PC-3 (cell line): ENCODE measurements around the gene PLSCR4. TPM values are rescaled to one million over a fixed set of nuclear protein-coding genes. Genes with fewer than 3 reads are reported as not detected.

Experiments used
- ATAC-seq: fragments of 200-7000 bp; cut with Tn5 transposase; 2 replicates; pipeline ENCODE4 v1.9.1; 2020; ENCODE audit warnings: mild to moderate bottlenecking, moderate library complexity
- BruUV-seq: library from RNA; stranded (reverse); fragments of 400-500 nt; replicated peaks from 2 replicates; lab custom pipeline; 2021; lab: Mats Ljungman, UMichigan
- CTCF ChIA-PET: fragments of 300-600 bp; sonication (Branson Sonifier 250); formaldehyde crosslinking; loops from one replicate; lab custom pipeline; 2022; ENCODE audit warnings: antibody characterized with exemption; lab: Charles Lee
- POLR2A ChIA-PET: fragments of 300-600 bp; sonication (Branson Sonifier 250); formaldehyde crosslinking; loops from one replicate; lab custom pipeline; 2022; ENCODE audit warnings: antibody characterized with exemption; ENCODE audit not compliant: unreplicated experiment; lab: Charles Lee
- DNase-seq: peaks from one replicate; pipeline ENCODE4 v3.0.0-alpha.2; 2015
- H2AFZ ChIP-seq: fragments of 300-600 bp; sonication (generic); 2 replicates; pipeline ENCODE4 v1.6.0; 2016; ENCODE audit warnings: antibody characterized with exemption, low read length
- H3F3A ChIP-seq: fragments of 300-600 bp; sonication (generic); one replicate; pipeline ENCODE4 v1.6.0; 2017; ENCODE audit warnings: antibody characterized with exemption, low read length, control low read depth, mild to moderate bottlenecking; ENCODE audit not compliant: unreplicated experiment
- H3K27ac ChIP-seq: fragments of 300-600 bp; sonication (generic); 2 replicates; pipeline ENCODE4 v1.5.1; 2016; ENCODE audit warnings: mild to moderate bottlenecking, low read length
- H3K27me3 ChIP-seq: fragments of 300-600 bp; sonication (generic); 2 replicates; pipeline ENCODE4 v1.6.1; 2016; ENCODE audit warnings: low read length, mixed read lengths
- H3K36me3 ChIP-seq: fragments of 300-600 bp; sonication (generic); 2 replicates; pipeline ENCODE4 v1.6.1; 2016; ENCODE audit warnings: low read depth, mixed run types, low read length, mixed read lengths
- H3K4me1 ChIP-seq: fragments of 300-600 bp; sonication (generic); 2 replicates; pipeline ENCODE4 v1.5.1; 2016; ENCODE audit warnings: low read length; ENCODE audit not compliant: insufficient read depth
- H3K4me2 ChIP-seq: fragments of 300-600 bp; sonication (generic); 2 replicates; pipeline ENCODE4 v1.6.0; 2016; ENCODE audit warnings: low read length
- H3K4me3 ChIP-seq: fragments of 300-600 bp; sonication (generic); 2 replicates; pipeline ENCODE4 v1.5.1; 2016; ENCODE audit warnings: mild to moderate bottlenecking, low read length, mixed read lengths
- H3K79me2 ChIP-seq: fragments of 300-600 bp; sonication (generic); 2 replicates; pipeline ENCODE4 v1.6.1; 2017; ENCODE audit warnings: low read length, mixed read lengths
- H3K9ac ChIP-seq: fragments of 300-600 bp; sonication (generic); 2 replicates; pipeline ENCODE4 v1.6.0; 2016; ENCODE audit warnings: mild to moderate bottlenecking, low read length
- H3K9me2 ChIP-seq: fragments of 300-600 bp; sonication (generic); replicated peaks from 2 replicates; pipeline ENCODE4 v1.6.1; 2016; ENCODE audit warnings: mixed run types, low read length, mixed read lengths
- H3K9me3 ChIP-seq: fragments of 300-600 bp; sonication (generic); 2 replicates; pipeline ENCODE4 v1.6.1; 2016; ENCODE audit warnings: low read length, mixed read lengths
- H4K20me1 ChIP-seq: fragments of 300-600 bp; sonication (generic); 2 replicates; pipeline ENCODE4 v1.6.1; 2016; ENCODE audit warnings: low read length, mixed read lengths
- CTCF ChIP-seq: fragments of 300-600 bp; sonication (generic); conservative IDR thresholded peaks from 2 replicates; pipeline ENCODE4 v1.5.1; 2017; ENCODE audit warnings: antibody characterized with exemption, low read depth, mild to moderate bottlenecking, low read length
- EZH2 ChIP-seq: fragments of 300-600 bp; sonication (generic); IDR thresholded peaks from one replicate; pipeline ENCODE4 v1.6.1; 2017; ENCODE audit warnings: antibody characterized with exemption, mild to moderate bottlenecking, low read length; ENCODE audit not compliant: unreplicated experiment
- EZH2phosphoT487 ChIP-seq: fragments of 300-600 bp; sonication (generic); IDR thresholded peaks from 2 replicates; pipeline ENCODE4 v1.6.1; 2018; ENCODE audit warnings: mild to moderate bottlenecking, antibody characterized with exemption, low read length, borderline replicate concordance
- intact Hi-C: fragments of 100-400 bp; cut with micrococcal nuclease; formaldehyde crosslinking; loops from 2 replicates; pipeline ENCODE4 v1.9.0; 2023
- total RNA-seq: library from RNA; depleted of rRNA; stranded (reverse); fragments of >200 nt; gene quantifications from 2 replicates; pipeline ENCODE4 v1.2.3, GENCODE V29; 2014

PLSCR4 gene
- total RNA-seq, 1 experiment from 2014 or later: 0.84 TPM

- Histone ChIP-seq H3K36me3 (no peaks in the 10 kb centered on the region), H3K4me2 (no peak overlapping the region), H3K4me1 (peaks cover 16% of the 10 kb centered on the region), H3K9me2 (no peaks in the 10 kb centered on the region), H4K20me1 (no peaks in the 10 kb centered on the region), H3K27ac (peak overlapping the region; percentile 48), H3F3A (no peaks in the 10 kb centered on the region), H3K9me3 (no peaks in the 10 kb centered on the region), H2AFZ (no peak overlapping the region), H3K4me3 (no peak overlapping the region), H3K79me2 (no peaks in the 10 kb centered on the region), H3K9ac (no peak overlapping the region), H3K27me3 (no peaks in the 10 kb centered on the region)
- intact Hi-C loops: loop anchor here (10.0 kb wide), 1 partner anchor 46 kb away; no protein-coding TSS in a partner anchor
- TF ChIP-seq EZH2phosphoT487 (no peak), CTCF (no peak), EZH2 (no peak)
- ChIA-PET POLR2A (no interaction called here), CTCF (interaction anchor here (0.7 kb wide), 1 partner anchor 65 kb away, joined by 3 read pairs; no protein-coding TSS in a partner anchor)
- BruUV-seq: no TSS peak
- DNase-seq (no peak), ATAC-seq (no peak)
Measured at GRCh38 chr3:146268535-146269219, 17.8 kb upstream of the PLSCR4 start.

- H3K27ac ChIP-seq: no peak overlapping the region
- no peaks in the 10 kb centered on the region for H3K27me3 ChIP-seq
- no peaks in the 10 kb centered on the region for H3K9me3 ChIP-seq
- no peak overlapping the region for H3K9ac ChIP-seq
- H3K4me3 ChIP-seq: no peak overlapping the region
- ATAC-seq (no peak), DNase-seq (no peak)
- BruUV-seq: no TSS peak
- no peaks in the 10 kb centered on the region for H4K20me1 ChIP-seq
- H3K79me2 ChIP-seq: no peaks in the 10 kb centered on the region
- ChIA-PET CTCF (no interaction called here), POLR2A (no interaction called here)
- H3K4me2 ChIP-seq: no peak overlapping the region
- H3K9me2 ChIP-seq: no peaks in the 10 kb centered on the region
- H3K4me1 ChIP-seq: peaks cover 16% of the 10 kb centered on the region
- TF ChIP-seq EZH2phosphoT487 (no peak), EZH2 (no peak), CTCF (no peak)
- no peaks in the 10 kb centered on the region for H3F3A ChIP-seq
- H3K36me3 ChIP-seq: no peaks in the 10 kb centered on the region
- H2AFZ ChIP-seq: no peak overlapping the region
- intact Hi-C loops: loop anchor here (10.0 kb wide), 1 partner anchor 49 kb away; no protein-coding TSS in a partner anchor
Measured at GRCh38 chr3:146265720-146266119, 14.8 kb upstream of the PLSCR4 start.
